GM12873 (cell line): Measurements from ENCODE around the gene CA12.

Experiments
- TF ChIP-seq, protein P1 (sequence below): IDR thresholded peaks from 2 replicates; pipeline ENCODE4 v1.5.1; 2012; ENCODE audit warnings: low read depth, mild to moderate bottlenecking, moderate library complexity, low read length, control low read depth; ENCODE audit not compliant: insufficient read depth; ENCODE audit errors: missing control alignments

Gene CA12

DNA sequence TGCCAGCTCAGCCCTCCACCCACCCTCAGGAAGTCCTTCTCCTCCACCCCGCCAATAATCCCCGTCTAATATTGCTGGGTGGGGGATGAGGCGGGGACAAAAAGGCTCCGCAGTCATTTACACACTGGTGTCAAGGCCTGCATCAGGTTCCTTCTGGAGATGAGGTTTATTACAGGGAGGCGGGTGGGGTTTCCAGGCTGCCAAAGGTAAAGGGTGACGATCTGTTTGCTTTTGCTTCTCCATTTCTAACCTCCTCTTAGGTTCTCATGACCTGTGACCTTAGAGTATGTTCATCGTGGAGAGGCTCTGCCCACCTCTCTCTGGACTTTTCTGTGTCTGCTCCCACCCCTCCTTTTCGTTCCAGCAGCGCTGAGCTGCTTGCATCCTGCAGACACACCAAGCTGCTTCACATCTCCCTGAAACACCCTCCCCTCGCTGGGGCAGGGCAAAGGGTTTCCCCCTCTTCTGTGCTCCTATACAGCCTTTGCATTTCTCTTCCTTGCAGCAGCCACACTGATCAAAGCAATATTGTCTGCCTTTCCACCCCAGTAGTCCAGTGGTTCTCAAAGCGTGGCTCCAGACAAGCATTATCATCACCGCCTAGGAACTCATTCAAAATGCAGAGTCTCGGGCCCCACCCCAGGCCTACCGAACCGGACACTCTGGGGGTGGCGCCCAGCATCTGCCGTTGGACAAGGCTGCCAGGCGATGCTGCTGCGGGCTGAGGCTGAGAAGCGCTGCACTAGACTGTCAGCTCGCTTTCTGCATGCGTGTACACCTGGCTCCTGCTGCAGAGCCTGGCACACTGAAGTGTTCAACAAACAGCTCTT is 26.6 kb downstream of the CA12 start:
- TF ChIP-seq, protein P1, sequence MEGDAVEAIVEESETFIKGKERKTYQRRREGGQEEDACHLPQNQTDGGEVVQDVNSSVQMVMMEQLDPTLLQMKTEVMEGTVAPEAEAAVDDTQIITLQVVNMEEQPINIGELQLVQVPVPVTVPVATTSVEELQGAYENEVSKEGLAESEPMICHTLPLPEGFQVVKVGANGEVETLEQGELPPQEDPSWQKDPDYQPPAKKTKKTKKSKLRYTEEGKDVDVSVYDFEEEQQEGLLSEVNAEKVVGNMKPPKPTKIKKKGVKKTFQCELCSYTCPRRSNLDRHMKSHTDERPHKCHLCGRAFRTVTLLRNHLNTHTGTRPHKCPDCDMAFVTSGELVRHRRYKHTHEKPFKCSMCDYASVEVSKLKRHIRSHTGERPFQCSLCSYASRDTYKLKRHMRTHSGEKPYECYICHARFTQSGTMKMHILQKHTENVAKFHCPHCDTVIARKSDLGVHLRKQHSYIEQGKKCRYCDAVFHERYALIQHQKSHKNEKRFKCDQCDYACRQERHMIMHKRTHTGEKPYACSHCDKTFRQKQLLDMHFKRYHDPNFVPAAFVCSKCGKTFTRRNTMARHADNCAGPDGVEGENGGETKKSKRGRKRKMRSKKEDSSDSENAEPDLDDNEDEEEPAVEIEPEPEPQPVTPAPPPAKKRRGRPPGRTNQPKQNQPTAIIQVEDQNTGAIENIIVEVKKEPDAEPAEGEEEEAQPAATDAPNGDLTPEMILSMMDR = no peak

DNA sequence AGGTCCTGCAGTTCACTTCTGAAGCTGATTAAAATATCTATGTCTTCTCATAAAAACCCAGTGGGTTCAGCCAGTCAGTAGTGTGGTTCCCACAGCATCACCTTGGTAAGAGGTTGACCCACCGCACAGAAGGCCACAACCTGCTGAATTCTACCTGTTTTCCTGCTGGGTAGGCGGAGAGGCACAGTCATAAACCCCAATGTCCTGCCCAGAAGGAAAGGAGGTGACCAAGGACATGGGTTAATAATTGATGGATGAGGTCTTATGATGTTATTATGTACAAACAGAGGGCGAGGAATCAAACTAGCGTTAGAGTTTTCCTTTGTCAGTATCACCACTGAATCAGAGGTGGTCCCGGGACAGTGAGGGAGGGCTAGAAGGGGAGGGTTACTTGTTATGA is 27.8 kb downstream of the CA12 start:
- TF ChIP-seq, protein P1 = no peak

DNA sequence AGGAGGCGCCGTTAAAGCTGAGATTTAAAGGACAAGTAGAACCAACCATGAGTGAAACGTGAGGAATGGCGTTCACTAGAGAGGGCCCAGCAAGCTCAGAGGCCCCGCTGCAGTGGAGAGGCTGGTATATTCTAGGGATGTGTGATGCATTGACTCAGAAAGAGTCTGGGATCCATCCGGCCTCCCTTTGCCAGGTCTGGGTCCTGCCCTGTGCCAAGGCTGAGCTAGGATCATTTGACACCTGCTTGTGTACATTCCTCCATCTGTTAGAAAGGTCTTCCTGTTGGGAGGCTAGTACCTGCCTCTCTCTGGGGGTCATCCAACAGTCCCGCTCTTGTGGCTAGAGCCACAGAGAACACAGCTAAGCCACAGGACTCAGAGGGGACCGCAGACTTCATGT is 28.4 kb downstream of the CA12 start:
- TF ChIP-seq, protein P1 = no peak

DNA sequence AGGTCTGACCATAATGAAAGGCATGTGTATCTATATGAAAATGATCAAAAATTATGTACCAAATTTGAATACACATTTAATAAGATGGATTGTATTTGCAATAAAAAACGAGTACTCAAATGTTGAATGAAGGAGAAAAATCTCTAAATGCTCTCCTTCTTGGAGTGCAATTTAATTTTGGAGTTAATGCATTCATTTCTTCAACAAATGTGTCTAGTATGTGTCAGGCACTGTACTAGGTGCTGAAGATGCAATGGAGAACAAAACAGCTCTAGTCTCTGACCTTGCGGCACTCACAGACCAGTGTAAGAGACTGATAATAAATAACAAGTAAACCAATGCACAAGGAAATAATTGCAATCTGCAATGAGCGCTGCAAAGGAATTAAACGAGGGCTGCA is 28.8 kb downstream of the CA12 start:
- TF ChIP-seq, protein P1 = no peak

DNA sequence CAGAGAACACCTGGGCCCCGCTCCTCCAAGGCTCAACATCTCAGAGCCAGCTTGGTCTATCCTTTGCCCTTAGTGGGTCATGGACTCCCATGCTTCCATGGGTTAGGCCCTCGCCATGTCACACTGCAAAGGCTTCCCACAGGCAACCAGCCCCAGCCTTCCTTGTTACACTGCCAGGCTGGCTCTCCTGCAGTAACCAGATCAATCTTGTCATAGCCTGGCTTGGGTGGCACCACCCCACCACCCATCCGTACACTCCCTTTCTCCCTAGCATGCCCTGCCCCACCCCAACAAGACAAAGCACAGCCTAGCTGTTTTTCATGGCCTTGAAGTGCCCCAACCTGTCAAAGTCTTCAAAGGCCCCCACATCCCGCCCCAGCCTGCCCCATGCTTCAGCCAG is 30.5 kb downstream of the CA12 start:
- TF ChIP-seq, protein P1 = no peak

DNA sequence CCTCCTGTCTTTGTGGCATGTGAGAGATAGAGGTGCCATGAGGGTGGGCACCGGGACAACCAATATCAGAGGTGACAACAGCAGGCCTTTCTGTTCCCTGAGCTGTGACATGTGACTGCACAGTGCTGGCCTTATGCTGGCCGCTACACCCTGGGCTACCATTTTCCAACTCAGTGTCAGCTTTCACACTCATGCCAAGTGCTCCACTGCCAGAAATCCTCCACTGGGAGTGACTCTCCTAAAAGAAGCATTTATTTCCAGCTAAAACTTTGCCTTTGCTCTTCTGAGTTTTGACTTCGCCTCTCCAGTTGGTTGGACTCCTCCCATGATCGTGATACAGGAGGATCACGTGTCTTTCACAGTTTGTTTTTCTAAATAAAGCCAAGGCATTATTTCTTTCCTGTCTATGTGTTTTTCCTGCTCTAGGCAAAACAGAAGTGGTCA is 31.4 kb downstream of the CA12 start:
- TF ChIP-seq, protein P1 = no peak

DNA sequence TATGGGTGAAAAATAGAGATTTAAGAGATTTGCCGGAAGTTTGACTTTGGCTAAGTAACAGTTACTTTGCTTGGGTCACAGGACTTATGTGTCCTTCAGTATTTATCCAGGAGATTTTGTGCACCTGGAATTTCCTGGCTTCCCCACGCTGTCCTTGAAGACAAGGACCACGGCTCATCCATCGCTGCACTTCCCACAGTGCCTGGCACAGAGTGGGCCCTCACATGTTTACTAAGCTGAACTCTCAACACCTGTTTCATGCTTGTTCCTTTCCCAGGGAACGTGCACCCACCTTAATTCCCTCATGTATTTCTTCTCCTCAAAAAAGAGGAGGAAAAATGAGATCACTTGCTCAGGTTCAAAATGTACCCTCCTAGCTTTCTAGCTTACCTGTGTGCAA is 32.0 kb downstream of the CA12 start:
- TF ChIP-seq, protein P1 = no peak
